Measurements from ENCODE around the gene GCSH. TPM values are rescaled to one million over a fixed set of nuclear protein-coding genes. Genes with fewer than 3 reads are reported as not detected.

The GCSH gene
- total RNA-seq, 1 donor from 2014 or later = 16.3 TPM

DNA sequence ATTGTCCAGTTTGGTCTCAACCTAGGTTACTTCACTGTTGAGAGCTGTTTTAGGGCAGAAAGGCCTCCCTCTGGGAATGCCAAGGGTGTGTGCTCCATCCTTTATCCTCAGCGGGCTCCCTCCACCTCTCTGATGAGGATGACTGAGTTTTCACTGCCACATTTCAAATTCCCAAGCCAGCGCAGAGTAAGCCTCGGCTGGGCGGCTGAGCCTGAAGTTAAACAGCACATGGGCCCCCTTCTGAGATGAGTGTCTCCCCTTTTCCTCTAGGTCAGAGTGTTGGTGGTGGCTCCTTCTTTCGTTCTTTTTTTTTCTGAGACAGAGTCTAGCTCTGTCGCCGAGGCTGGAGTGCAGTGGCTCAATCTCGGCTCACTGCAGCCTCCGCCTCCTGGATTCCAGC lies 5.5 kb upstream of the GCSH start:
- Mint-ChIP-seq H3K27ac (ENCODE audit: unreplicated experiment) (no peak overlapping the region), H3K27me3 (ENCODE audit: low read depth) (no peaks in the 10 kb centered on the region), H3K9me3 (ENCODE audit: low read depth) (no peaks in the 10 kb centered on the region), H3K4me1 (ENCODE audit: low read depth) (peaks cover 1% of the 10 kb centered on the region), H3K4me3 (ENCODE audit: unreplicated experiment) (no peak overlapping the region), H3K36me3 (ENCODE audit: low read depth) (no peaks in the 10 kb centered on the region)
- no peak for DNase-seq (ENCODE audit: low spot score)
- TF ChIP-seq, protein P1, sequence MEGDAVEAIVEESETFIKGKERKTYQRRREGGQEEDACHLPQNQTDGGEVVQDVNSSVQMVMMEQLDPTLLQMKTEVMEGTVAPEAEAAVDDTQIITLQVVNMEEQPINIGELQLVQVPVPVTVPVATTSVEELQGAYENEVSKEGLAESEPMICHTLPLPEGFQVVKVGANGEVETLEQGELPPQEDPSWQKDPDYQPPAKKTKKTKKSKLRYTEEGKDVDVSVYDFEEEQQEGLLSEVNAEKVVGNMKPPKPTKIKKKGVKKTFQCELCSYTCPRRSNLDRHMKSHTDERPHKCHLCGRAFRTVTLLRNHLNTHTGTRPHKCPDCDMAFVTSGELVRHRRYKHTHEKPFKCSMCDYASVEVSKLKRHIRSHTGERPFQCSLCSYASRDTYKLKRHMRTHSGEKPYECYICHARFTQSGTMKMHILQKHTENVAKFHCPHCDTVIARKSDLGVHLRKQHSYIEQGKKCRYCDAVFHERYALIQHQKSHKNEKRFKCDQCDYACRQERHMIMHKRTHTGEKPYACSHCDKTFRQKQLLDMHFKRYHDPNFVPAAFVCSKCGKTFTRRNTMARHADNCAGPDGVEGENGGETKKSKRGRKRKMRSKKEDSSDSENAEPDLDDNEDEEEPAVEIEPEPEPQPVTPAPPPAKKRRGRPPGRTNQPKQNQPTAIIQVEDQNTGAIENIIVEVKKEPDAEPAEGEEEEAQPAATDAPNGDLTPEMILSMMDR (IDR thresholded peaks at IDR 0.05) = no peak

DNA sequence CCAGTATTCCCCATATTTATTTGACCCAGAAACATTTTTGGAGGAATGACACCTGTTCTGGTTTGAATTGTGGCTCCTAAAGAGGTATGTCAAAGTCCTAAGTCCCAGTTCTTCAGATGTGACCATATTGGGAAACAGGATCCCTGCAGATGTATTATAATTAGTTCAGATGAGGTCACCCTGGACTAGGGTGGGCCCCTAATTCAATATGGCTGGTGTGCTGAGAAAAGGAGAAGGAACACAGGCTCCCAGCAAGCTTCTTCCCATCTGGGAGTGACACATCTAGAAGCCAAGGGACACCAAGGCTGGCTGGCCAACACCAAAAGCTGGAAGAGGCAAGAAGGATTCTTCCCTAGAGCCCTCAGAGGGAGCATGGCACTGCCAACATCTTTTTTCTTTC lies 3.8 kb upstream of the GCSH start:
- Mint-ChIP-seq H3K36me3 (ENCODE audit: low read depth) (no peaks in the 10 kb centered on the region), H3K27me3 (ENCODE audit: low read depth) (no peaks in the 10 kb centered on the region), H3K4me3 (ENCODE audit: unreplicated experiment) (no peak overlapping the region), H3K9me3 (ENCODE audit: low read depth) (no peaks in the 10 kb centered on the region), H3K27ac (ENCODE audit: unreplicated experiment) (no peak overlapping the region), H3K4me1 (ENCODE audit: low read depth) (peaks cover 9% of the 10 kb centered on the region)
- TF ChIP-seq, protein P1 (IDR thresholded peaks at IDR 0.05) = no peak
- no peak for DNase-seq (ENCODE audit: low spot score)

DNA sequence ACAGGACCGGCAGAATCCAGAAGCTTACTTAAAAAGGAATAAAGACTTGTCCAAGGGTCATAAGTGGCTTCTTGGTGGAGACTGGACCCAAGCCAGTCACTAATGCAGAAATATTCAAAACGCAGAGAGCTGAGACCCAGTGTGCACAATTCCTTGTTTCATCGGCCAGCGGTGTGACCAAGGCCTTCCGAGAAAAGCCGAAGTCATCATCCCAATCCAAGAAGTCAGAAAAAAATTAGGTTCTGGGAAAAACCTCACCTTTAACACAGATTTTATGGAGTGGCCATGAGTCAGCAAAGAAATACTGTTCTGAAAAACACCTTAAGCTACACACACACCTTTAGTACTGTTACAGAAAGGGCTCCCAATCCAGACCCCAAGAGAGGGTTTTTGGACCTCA lies 1.0 kb upstream of the GCSH start:
- TF ChIP-seq, protein P1 (IDR thresholded peaks at IDR 0.05) = no peak
- Mint-ChIP-seq H3K27ac (ENCODE audit: unreplicated experiment) (no peak overlapping the region), H3K36me3 (ENCODE audit: low read depth) (no peaks in the 10 kb centered on the region), H3K4me1 (ENCODE audit: low read depth) (peaks cover 15% of the 10 kb centered on the region), H3K27me3 (ENCODE audit: low read depth) (no peaks in the 10 kb centered on the region), H3K9me3 (ENCODE audit: low read depth) (no peaks in the 10 kb centered on the region), H3K4me3 (ENCODE audit: unreplicated experiment) (no peak overlapping the region)
- no peak for DNase-seq (ENCODE audit: low spot score)

DNA sequence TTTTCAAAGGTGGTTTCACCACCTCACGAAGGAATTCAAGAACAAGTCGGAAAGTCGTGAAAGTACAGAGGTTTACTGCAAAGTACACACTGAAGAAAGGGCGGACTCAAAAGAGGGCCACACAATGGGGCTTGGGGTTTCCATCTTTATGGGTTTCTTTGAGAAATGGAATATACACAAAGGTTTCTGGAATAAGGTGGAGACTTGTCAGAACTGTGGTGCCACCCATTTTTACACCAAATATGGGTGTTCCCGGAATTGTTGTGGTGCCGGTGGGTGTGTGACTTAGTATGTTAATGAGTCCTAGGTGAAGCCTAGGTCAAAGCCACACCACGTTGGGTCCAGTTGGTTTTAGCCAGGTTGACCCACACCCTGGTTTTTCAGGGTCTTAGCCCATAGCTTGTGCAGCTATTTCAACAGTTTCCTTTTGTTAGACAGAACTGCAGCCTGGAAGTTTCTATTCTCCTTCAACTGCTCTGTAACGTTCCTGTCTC lies 567 bp upstream of the GCSH start:
- no peaks in the 10 kb centered on the region for H3K27me3 Mint-ChIP-seq (ENCODE audit: low read depth)
- no peak for DNase-seq (ENCODE audit: low spot score)
- peak overlapping the region; percentile 58 for H3K4me3 Mint-ChIP-seq (ENCODE audit: unreplicated experiment)
- peak overlapping the region; percentile 70 for H3K27ac Mint-ChIP-seq (ENCODE audit: unreplicated experiment)
- H3K9me3 Mint-ChIP-seq (ENCODE audit: low read depth) = no peaks in the 10 kb centered on the region
- TF ChIP-seq, protein P1 (IDR thresholded peaks at IDR 0.05) = no peak
- no peaks in the 10 kb centered on the region for H3K36me3 Mint-ChIP-seq (ENCODE audit: low read depth)
- peaks cover 15% of the 10 kb centered on the region for H3K4me1 Mint-ChIP-seq (ENCODE audit: low read depth)

DNA sequence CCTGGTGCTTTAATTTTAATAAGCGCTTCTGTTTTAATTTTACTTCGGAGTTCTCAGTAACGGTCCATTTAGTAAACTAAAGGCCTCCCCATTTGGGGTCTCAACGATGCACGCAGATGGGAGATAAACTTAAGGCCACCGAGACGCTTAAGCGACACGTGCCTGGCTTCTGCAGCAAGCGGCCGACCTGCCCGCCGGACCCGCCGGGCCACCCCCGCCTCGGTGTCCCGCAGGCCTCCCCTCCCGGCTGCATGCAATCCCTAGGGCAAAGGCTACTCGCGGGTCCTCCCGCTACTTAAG lies 592 bp downstream of the GCSH start:
- H3K4me1 Mint-ChIP-seq (ENCODE audit: low read depth) = peaks cover 15% of the 10 kb centered on the region
- H3K36me3 Mint-ChIP-seq (ENCODE audit: low read depth) = no peaks in the 10 kb centered on the region
- H3K4me3 Mint-ChIP-seq (ENCODE audit: unreplicated experiment) = peak overlapping the region; percentile 77
- no peak for DNase-seq (ENCODE audit: low spot score)
- peak overlapping the region; percentile 81 for H3K27ac Mint-ChIP-seq (ENCODE audit: unreplicated experiment)
- TF ChIP-seq, protein P1 (IDR thresholded peaks at IDR 0.05) = no peak
- no peaks in the 10 kb centered on the region for H3K9me3 Mint-ChIP-seq (ENCODE audit: low read depth)
- H3K27me3 Mint-ChIP-seq (ENCODE audit: low read depth) = no peaks in the 10 kb centered on the region

Measured in chondrocyte (in vitro differentiated cells).